Suppressor macrophage treated with lipopolysaccharide for 4 hours (primary cell): ENCODE results near the gene JUNB.

Source experiments
- DNase-seq: peaks from one replicate; pipeline ENCODE4 v3.0.0-alpha.2; 2020

The JUNB gene

DNA sequence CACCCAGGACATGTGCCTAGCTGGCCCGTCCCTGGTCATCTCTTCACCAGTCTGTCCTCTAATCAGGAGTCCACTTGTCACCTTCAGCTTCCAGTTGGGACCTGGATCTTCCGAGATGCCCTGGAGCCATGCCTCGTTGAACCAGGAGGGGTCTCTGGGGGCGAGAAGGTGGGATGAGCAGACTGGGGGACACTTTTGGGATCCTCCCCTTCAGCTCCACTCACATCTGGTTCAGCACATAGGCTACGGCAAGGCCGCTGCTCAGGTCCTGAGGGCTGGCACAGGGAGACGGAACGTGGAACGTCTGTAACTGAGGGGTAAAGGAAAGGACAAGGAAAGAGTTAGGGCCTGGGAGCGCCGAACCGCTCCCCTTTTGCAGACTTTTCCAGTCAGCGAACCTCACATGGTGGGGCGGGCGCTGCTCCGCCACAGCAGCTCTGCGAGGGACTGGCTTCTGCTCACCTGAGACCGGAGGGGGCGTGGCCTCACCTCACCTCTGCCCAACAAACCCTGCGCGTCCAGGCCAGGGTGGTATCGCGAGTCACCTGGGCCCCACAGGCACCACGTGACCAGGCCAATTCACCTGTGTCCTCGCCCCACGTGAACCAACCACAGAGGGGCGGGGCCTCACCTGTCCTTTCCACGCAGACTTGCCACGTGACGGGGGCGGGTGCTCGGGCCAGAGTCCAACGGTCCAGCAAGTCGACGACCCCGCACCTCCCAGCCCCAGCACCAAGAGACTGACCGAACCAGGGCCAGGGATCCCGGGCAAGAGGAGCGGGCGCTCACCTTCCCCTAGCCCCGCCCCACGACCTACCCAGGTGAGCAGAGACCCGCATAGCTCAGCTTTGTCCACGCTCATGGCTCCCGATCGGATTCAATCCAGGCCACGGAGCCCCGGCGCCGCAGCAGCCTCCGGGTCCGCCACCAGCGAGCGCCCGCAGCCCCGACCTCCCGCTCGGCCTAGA is 16.4 kb upstream of the JUNB start, which contains the start of gene HOOK2:
TSS of gene HOOK2 (minus strand) at position 965 of the 968 bp plus-strand sequence. CDS start at position 862, 103 bp downstream.
- DNase-seq, result no peak

- peak; percentile 92 for DNase-seq
These were observed 13.9 kb upstream of the JUNB start for GRCh38 chr19:12777217-12778016.

DNA sequence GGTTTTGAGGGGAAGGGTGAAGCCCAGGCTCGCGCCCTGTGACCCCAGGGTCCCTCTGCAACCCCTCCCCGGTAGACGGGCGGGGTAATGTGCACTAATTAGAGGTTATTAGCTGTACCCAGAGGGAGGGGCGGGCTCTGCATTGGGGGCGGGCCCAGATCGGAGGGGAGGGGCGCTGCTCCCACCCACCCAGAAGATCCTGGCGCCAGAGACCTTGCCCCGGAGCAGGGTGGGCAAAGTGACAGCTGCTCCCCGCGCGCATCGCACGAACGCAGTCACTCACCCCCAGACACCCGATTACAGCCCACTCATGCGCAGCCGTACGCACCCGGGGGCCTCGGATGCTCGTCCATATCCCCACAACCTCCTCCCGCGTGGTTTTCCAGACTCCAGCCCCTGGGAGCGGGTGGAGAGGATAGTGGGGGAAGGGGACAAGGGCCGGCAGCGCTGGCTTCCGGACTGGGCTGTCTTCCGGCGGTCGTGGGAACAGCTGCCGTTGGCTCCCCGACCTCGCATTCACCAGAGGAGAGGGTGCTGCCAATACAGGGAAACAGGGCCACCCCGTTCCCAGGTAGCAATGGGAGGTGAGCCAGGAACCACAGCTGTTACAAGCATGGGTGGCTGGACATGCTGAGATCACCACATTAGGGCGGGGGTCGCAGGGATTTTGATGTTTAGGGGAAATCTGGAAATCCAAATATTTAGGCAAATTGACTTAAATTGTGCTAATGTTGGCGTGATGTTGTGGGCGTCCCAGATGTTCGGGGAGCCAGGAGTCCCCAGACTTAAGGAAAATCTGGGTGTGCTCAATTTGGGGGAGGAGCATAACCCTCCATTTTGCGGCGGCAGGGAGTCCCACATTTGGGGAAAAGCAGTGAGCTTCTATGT is 13.0 kb upstream of the JUNB start:
- peak; percentile 73 for DNase-seq

GRCh38 chr19:12778905-12779161 is 12.5 kb upstream of the JUNB start:
- DNase-seq, result no peak

- DNase-seq, result peak; percentile 72
These were observed 11.9 kb upstream of the JUNB start for GRCh38 chr19:12779162-12779993.

- DNase-seq, result no peak
These were observed 9.2 kb upstream of the JUNB start for GRCh38 chr19:12782174-12782423.

DNA sequence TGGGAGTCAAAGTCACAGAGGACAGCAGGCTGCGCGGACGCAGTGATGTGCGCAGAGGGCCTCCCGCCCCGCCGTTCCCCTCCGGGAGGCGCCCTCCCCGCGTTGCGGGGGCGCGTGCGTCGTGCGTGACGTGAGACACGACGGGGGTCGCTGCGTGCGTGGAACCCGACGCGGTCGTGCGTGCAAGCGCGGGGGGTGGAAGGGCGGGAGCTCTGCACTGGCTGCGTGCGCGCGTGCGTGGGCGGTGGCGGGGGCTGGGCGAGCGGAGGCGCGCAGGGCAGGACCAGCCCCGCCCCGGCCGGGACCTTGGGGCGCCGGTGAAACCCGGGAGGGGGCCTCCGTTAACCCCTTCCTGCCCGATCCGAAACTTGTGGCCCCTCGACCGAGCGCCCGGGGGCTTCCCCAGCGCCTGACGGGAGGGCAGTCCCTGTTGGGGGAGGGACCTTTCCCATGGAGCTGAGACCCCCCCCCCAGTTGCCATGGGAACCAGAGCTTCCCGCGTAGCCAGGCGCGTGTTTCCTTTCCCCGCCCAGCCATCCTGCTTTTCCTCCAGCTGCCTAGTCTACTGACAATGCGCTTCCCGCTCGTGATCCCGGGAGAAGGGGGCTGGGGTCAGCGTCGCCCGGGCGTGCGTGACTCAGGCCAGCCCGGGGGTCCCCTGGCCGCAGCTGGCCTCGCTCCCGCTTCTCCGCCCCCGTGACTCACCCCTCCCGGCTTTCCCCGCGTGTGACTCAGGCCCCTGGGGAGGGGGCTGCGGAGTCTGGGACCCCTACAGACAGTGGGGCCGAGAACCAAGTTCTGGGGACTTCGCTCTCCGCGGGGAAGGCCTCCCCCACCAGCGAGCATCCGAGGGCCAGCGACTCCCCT is 8.6 kb upstream of the JUNB start:
- DNase-seq, result peak; percentile 92

GRCh38 chr19:12783291-12783848 is 7.9 kb upstream of the JUNB start:
- DNase-seq, result peak; percentile 41

GRCh38 chr19:12783849-12784393 is 7.4 kb upstream of the JUNB start:
- DNase-seq, result no peak

- no peak for DNase-seq
These were observed 6.9 kb upstream of the JUNB start for GRCh38 chr19:12784394-12784870.

GRCh38 chr19:12784871-12785430 is 6.3 kb upstream of the JUNB start:
- peak; percentile 25 for DNase-seq

- DNase-seq, result peak; percentile 64
These were observed 5.8 kb upstream of the JUNB start for GRCh38 chr19:12785431-12786031.

DNA sequence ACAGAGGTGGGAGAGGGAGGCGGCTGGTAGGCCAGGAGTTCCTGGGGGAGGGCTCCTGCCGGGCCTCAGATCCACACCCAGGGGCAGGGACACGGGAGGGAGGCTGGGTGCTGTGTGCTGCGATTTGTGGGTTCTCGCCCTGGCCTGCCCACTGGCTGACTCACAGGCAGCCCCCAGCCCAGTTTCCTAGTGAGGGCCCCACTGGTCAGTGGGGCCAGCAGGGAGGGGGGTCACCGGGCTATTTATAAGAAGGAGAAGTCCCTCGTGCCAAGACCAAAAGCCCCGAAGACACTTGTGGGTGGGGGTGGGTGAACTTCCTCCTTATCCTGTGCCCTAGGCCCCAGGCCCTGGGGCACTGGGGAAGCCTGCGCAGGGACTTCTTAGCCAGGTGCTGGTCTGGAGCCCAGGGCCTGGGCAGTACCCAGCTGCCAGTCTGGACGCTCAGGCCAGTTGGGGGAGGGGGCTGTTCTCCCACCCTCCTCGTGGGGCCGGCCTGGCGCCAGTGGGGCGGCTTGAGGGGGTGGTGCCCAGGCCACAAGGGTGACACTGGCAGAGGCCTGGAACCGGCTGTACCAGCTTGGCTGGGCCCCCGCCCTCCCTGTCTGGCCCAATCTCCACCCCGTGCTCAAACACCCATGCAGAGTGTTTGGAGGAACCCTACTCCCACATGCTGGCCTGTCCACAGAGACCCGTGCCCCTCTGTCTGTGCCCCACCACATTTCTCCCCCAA is 5.0 kb upstream of the JUNB start:
- peak; percentile 92 for DNase-seq

DNA sequence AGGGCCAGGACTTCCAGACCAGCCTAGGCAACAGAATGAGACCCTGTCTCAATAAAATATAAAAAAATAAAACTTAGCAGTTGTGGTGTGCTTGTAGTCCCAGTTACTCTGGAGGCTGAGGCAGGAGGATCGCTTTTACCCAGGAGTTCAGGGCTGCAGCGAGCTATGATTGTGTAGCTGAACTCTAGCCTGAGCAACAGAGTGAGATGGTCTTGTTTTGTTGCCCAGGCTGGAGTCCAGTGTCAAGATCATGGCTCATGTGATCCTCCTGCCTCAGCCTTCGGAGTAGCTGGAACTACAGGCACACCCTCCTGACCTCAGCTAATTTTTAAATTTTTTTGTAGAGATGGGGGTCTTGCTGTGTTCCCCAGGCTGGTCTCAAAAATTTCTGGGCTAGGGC is 4.3 kb upstream of the JUNB start:
- DNase-seq, result peak; percentile 35

GRCh38 chr19:12787458-12787857 is 3.8 kb upstream of the JUNB start:
- DNase-seq, result no peak

- no peak for DNase-seq
These were observed 3.1 kb upstream of the JUNB start for GRCh38 chr19:12788042-12788681.

GRCh38 chr19:12788682-12789097 is 2.6 kb upstream of the JUNB start:
- peak; percentile 97 for DNase-seq
